Aorta (tissue), 5 donors: ENCODE measurements around the gene RBM20. TPM values are rescaled to one million over a fixed set of nuclear protein-coding genes. Genes with fewer than 3 reads are reported as not detected.
A peak's percentile ranks its signal among the peaks of the same experiment; 100 is the strongest.
"Not testable (repeated sequence)": the region's sequence is repeated elsewhere in the genome, so short reads cannot be mapped to it uniquely, and the experiment has no call there.

Experiments used
- ATAC-seq: fragments of 200-7000 bp; cut with Tn5 transposase; one replicate; pipeline ENCODE4 v1.9.1; 2022; ENCODE audit warnings: moderate library complexity; ENCODE audit not compliant: low FRiP score
- DNase-seq, 2 donors: peaks; one replicate each; pipeline ENCODE4 v3.0.0-alpha.2; 2020
- H3K27ac ChIP-seq, 2 donors: one replicate each; pipeline ENCODE4 v1.5.1; 2013; ENCODE audit warnings: low read length in 2 of 2, mild to moderate bottlenecking in 2 of 2, moderate library complexity in 2 of 2, control low read depth in 1 of 2, inconsistent platforms in 1 of 2, low read depth in 1 of 2
- H3K27me3 ChIP-seq, 2 donors: one replicate each; pipeline ENCODE4 v1.6.1; 2013; ENCODE audit warnings: control low read depth in 1 of 2, low read length in 1 of 2, mild to moderate bottlenecking in 1 of 2, moderate library complexity in 1 of 2; ENCODE audit not compliant: insufficient read depth in 2 of 2, control insufficient read depth in 1 of 2
- H3K36me3 ChIP-seq, 2 donors: one replicate each; pipeline ENCODE4 v1.6.1; 2013; ENCODE audit warnings: control low read depth in 1 of 2, low read length in 1 of 2, mild to moderate bottlenecking in 1 of 2; ENCODE audit not compliant: insufficient read depth in 2 of 2, control insufficient read depth in 1 of 2
- H3K4me1 ChIP-seq, 2 donors: one replicate each; pipeline ENCODE4 v1.6.1; 2013; ENCODE audit warnings: low read length in 2 of 2, control low read depth in 1 of 2, mild to moderate bottlenecking in 1 of 2, moderate library complexity in 1 of 2; ENCODE audit not compliant: insufficient read depth in 2 of 2, control insufficient read depth in 1 of 2
- H3K4me3 ChIP-seq, 2 donors: one replicate each; pipeline ENCODE4 v1.5.1; 2013; ENCODE audit warnings: low read length in 2 of 2, control low read depth in 1 of 2, mild to moderate bottlenecking in 1 of 2
- H3K9me3 ChIP-seq: one replicate; pipeline ENCODE4 v1.6.1; 2013; ENCODE audit warnings: mild to moderate bottlenecking, low read length; ENCODE audit not compliant: control insufficient read depth
- WGBS, 2 donors: extraction: QIAGEN DNeasy Blood & Tissue Kit; methylation state at CpG; one replicate each; pipeline ENCODE4 v1.1.7; 2013; 5-methylcytosine and 5-hydroxymethylcytosine counted together
- intact Hi-C, 2 donors: fragments of 100-400 bp; cut with DNase I; formaldehyde crosslinking; loops; one replicate each; pipeline versions ENCODE4 v1.14.2 to v1.15.0; 2022
- polyA plus RNA-seq, 2 donors: library from polyadenylated mRNA; stranded (reverse); fragments of 200-250 nt; gene quantifications; one replicate each; pipeline ENCODE4 v1.2.3, GENCODE V29; 2013
- total RNA-seq, 2 donors: library from RNA; stranded (reverse); fragmentation: NEBNext Ultra II Directional; extraction: Animal tissue kit (Norgen Biotek cat#: 25700); gene quantifications; one replicate each; pipeline ENCODE4 v1.2.1, GENCODE V29; 2021
- donor health status: healthy with polysubstance abuse.
- donor health status: Bipolar disorder and iron deficiency.
- donor health status: DM: no; HTN: no; CAD: no.
- donor health status: DM: no; HTN: no; CAD: no.
- donor health status: DM: yes; HTN: yes; CAD: no.

The RBM20 gene
- total and polyA plus RNA-seq, 4 donors: 2.9 to 11.2 (median 8.0) TPM

DNA sequence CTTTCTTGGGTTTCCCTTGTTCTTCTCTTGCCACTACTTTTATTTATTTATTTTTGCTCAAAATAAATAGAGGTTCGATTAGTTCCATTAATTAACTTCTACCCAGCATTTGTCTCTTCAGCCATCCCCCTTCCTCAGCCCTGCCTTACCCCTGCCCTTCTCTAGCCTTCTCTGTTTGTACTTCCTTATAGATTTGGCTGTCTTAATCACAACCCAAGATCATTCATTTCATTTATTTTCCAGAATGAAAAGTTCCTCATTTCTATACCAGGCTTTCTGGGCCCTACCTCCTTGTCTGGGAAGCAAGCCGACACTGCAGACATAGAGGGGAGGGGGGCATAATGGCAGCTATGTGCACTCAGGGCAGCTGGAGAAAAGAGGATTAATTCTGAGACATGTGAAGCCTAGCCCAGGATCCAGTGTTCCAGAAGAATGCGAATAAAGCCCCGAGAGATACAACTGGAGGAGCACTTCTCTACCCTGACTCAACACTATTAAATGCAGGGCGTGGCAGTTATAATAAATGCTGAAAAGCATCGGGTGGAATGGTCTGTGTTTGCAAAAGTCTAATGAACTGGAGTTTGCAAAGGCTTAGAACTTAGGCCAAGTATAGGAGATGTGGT, 221.2 kb downstream of the RBM20 start:
- Histone ChIP-seq H3K27me3 (no peaks in the 10 kb centered on the region), H3K4me3 (no peak overlapping the region), H3K4me1 (peaks cover 4 to 14% of the 10 kb centered on the region in 2 donors), H3K9me3 (no peaks in the 10 kb centered on the region), H3K27ac (peak overlapping the region in 1 of 2 donors; percentile 76), H3K36me3 (no peaks in the 10 kb centered on the region)
- ATAC-seq (peak; percentile 26), DNase-seq (no peak)
- intact Hi-C loops: loop anchor here in 1 of 2 donors (5.0 kb wide), 1 partner anchor 33 kb away; no protein-coding TSS in a partner anchor
- WGBS, 2 donors: 12 to 19% methylated on average over 6 of the region's 6 CpGs

DNA sequence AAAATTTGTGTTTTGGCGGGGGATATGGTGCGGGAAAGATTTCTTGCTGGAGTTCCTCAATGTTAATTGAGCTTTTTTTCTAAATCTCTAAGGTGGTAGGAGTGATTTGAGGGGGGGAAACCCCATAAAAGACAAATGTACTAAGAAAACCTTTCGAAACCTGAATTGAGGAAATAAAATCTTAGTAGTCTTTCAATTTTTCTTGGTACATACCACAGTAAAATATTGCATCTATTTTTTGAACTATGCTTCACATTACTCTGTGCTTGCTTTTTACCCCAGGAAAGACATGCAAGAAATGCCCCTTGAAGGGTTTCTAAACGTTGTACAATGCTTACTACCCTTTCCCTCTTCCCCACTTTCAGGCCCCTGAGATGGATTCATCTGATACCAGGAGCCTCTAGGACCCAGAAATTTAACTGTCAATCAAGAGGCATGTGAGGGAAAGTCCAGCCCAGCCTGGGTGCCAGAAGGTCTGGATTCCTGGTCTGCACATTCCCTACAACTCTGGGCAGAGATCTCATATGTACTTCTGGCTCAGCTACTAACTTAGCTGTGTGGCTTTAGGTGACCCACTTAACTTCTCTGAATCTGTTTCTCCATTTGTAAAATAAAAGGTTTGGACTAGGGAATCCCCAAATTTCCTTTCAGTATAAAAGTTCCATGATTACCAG, 221.8 kb downstream of the RBM20 start:
- peak overlapping the region in 1 of 2 donors; percentile 76 for H3K27ac ChIP-seq
- H3K9me3 ChIP-seq: no peaks in the 10 kb centered on the region
- H3K36me3 ChIP-seq: no peaks in the 10 kb centered on the region
- H3K27me3 ChIP-seq: no peaks in the 10 kb centered on the region
- peaks cover 4 to 14% of the 10 kb centered on the region in 2 donors for H3K4me1 ChIP-seq
- 45 to 48% methylated on average over 4 of the region's 4 CpGs for WGBS, 2 donors
- intact Hi-C loops: loop anchor here in 1 of 2 donors (5.0 kb wide), 1 partner anchor 34 kb away; no protein-coding TSS in a partner anchor
- ATAC-seq (no peak), DNase-seq (no peak)
- H3K4me3 ChIP-seq: no peak overlapping the region

DNA sequence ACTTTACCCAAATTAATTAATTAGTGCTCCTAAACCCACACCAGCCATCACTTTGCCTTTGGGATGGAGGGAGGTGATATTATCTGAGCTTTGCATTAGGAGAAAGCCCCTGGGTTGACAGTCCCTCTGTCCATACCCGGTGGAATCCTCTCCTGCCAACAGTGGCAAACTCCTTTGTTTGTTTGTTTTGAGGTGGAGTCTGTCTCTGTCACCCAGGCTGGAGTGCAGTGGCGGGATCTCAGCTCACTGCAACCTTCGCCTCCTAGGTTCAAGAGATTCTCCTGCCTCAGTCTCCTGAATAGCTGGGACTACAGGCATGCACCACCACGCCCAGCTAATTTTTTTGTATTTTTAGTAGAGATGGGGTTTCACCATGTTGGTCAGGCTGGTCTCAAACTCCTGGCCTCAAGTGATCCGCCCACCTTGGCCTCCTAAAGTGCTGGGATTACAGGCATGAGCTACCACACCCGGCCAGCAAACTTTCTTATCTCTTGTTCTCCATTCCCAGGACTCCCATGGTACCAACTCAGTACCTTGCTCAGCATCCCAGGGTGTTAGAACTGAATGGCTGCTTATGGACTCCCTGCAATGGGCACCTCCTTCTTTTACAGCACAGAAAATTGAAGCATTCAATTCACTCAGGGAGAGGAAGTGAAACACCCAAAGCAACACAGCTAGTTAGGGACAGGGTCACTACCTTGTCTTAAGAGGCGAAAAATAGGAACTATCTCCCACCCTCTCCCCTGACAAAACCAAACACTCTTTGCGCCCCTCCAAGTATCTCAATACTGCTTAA, 223.1 kb downstream of the RBM20 start:
- ATAC-seq, DNase-seq, H3K9me3 ChIP-seq, H3K27me3 ChIP-seq, H3K36me3 ChIP-seq, H3K4me3 ChIP-seq: not testable (repeated sequence)
- Histone ChIP-seq H3K4me1 (peaks cover 4 to 14% of the 10 kb centered on the region in 2 donors), H3K27ac (peak overlapping the region; percentile 19 to 31)
- WGBS, 2 donors: 78 to 80% methylated on average over 8 of the region's 8 CpGs
- intact Hi-C loops: loop anchor here in 1 of 2 donors (5.0 kb wide), 1 partner anchor 35 kb away; no protein-coding TSS in a partner anchor

DNA sequence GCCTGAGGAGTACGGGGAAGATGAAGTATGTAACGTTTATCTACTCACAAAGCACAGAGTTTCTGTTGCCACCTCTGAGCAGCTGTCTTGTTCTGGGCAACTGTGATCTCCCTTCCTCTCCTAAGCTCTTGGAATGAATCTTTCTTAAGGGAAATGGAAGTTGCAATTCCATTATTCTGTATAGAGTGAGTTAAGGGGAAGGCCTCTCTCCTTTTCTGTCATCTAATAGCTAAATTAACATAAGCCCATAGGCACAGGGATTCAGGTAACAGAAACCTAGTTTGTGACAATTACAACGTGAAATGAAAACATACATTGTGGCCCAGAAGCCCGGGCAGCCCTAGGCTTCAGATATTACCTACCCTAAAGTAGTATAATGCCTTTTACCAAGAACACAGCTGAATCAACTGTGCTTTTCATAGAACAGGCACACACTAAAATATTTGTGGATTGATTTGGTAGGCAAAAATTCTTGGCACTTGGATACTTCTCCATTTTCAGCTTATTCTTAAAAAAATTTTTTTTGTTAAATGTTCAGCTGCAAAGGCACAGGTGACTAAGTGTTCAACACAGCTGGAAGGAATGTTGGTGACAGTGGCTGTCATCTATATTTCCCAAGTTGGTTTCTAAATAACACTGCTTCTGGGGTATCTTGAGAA, 223.8 kb downstream of the RBM20 start:
- ATAC-seq (no peak), DNase-seq (no peak)
- Histone ChIP-seq H3K4me3 (no peak overlapping the region), H3K9me3 (no peaks in the 10 kb centered on the region), H3K36me3 (no peaks in the 10 kb centered on the region), H3K27me3 (no peaks in the 10 kb centered on the region), H3K4me1 (peaks cover 4 to 14% of the 10 kb centered on the region in 2 donors), H3K27ac (peak overlapping the region; percentile 19 to 49)
- intact Hi-C loops: loop anchor here in 1 of 2 donors (5.0 kb wide), 1 partner anchor 36 kb away; no protein-coding TSS in a partner anchor
- 13% methylated on average over 4 of the region's 4 CpGs for WGBS, 2 donors

DNA sequence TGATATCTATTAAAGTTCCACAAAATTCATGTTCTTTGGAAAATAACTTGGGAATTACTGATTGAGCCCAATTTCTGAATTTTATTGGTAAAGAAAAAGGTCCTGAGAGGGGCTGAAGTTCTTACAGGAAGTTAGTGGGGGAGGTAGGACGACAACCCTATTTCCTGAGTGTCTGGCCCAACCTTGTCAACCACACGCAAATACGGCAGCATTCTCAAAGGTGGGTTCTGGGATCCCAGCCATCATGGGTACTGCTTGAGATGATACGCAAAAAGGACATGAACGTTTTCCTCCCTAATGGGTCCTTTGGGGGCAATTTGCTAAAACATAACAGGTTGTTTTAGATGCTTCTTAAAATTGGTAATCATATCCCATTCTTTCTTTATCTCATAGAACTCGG, 224.8 kb downstream of the RBM20 start:
- no peaks in the 10 kb centered on the region for H3K9me3 ChIP-seq
- no peaks in the 10 kb centered on the region for H3K36me3 ChIP-seq
- H3K4me3 ChIP-seq: no peak overlapping the region
- peaks cover 4 to 14% of the 10 kb centered on the region in 2 donors for H3K4me1 ChIP-seq
- H3K27ac ChIP-seq: no peak overlapping the region
- no peak for ATAC-seq
- intact Hi-C loops: loop anchor here in 1 of 2 donors (5.0 kb wide), 1 partner anchor 37 kb away; no protein-coding TSS in a partner anchor
- WGBS, 2 donors: 87 to 90% methylated on average over 6 of the region's 6 CpGs
- DNase-seq: no peak
- no peaks in the 10 kb centered on the region for H3K27me3 ChIP-seq

DNA sequence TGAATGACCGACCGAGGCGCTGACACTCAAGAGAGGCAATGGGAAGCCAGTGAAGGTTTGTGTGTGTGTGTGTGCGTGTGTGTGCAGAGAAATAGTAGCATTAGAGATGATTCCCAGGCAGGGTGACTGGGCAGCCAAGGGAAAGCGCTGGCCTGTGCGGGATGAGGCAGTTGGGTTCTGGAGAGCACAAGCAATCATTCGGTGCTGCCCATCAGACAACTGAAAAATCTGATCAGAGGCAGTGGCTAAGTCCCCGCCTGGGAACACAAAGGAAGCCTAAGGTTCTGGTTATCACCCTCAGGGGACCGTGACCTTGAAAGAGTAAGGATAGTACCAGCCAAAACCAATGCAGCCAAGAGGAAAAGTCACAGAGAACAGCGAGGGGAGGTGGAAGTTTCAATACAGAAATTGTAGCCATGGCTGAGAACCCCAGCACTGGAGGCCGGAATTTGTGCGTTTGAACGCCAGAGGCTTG, 226.7 kb downstream of the RBM20 start:
- H3K4me3 ChIP-seq: peak overlapping the region in 1 of 2 donors; percentile 47
- intact Hi-C loops: loop anchor here (5.0 kb wide), 2 partner anchors 49 to 69 kb away; no protein-coding TSS in a partner anchor
- ATAC-seq: no peak

DNA sequence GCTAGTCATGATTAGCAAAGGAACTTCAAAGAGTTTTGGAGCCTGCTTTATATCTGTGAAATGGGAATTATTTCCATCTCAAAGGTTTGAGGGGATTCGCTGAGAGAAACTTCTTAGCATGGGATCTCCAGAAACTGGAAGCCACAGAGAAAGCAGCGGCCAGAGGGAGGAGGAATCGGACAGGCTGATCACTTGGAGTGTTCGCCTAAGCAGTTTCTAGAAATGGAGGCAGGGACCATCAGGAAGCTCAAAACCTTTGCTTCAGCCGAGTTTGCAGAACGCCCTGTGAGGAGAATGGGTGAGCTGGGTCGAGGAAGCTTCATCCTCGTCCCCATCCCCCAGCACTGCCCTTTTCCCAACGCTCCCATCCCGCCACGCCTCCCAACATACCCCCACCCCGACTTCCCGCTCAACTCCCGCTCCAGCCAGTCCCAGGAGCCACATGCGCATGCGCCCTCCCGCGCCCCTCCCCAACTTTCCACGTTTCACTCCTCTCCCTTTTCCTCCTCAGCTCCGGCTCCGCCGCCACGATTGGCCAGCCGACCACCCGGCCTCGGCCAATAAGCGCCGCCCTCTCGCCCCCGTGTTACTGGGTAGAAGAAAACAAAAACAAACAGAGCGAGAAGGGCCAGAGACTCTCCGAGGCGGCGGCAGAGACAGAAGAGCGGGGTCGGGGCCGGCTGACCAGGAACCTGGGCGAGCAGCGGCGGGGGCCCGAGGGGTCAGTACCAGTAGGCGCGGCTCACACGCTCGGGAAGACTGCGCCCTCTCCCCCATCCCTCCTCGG, 227.4 kb downstream of the RBM20 start, which contains the start of gene PDCD4:
TSS of gene PDCD4 (plus strand) at position 631 of the 787 bp plus-strand sequence. CDS start 4,100 bp downstream, outside the sequence.
- intact Hi-C loops: loop anchor here (2.0 to 5.0 kb wide), 3 partner anchors 47 to 69 kb away; partner anchors contain the start of genes BBIP1 (in 1 of the 2) and SHOC2 (in 1 of the 2)
- peaks cover 0 to 7% of the 10 kb centered on the region in 2 donors for H3K4me1 ChIP-seq
- no peaks in the 10 kb centered on the region for H3K36me3 ChIP-seq
- H3K27me3 ChIP-seq: no peaks in the 10 kb centered on the region
- H3K4me3 ChIP-seq: peak within 1 kb of the TSS; percentile 97 to 98
- WGBS, 2 donors: 0% methylated on average over 43 to 47 of the region's 47 CpGs
- DNase-seq (peak; percentile 100), ATAC-seq (peak; percentile 97)
- peak within 1 kb of the TSS; percentile 88 to 89 for H3K27ac ChIP-seq
- no peaks in the 10 kb centered on the region for H3K9me3 ChIP-seq

More for the DNA sequence above, 226.7 kb downstream of the RBM20 start:
- 36 to 39% methylated on average over 13 of the region's 13 CpGs for WGBS, 2 donors
- Histone ChIP-seq H3K27ac (peak overlapping the region; percentile 84 to 88), H3K4me1 (peaks cover 0 to 7% of the 10 kb centered on the region in 2 donors), H3K9me3 (no peaks in the 10 kb centered on the region), H3K36me3 (no peaks in the 10 kb centered on the region), H3K27me3 (no peaks in the 10 kb centered on the region)
- no peak for DNase-seq
